Mesenteric fat pad (tissue), 1 donor: ENCODE measurements around the gene HABP4. TPM values are rescaled to one million over a fixed set of nuclear protein-coding genes. Genes with fewer than 3 reads are reported as not detected.
A peak's percentile ranks its signal among the peaks of the same experiment; 100 is the strongest.

Experiments used
- DNase-seq: peaks from one replicate; pipeline ENCODE4 v3.0.0-alpha.2; 2020; ENCODE audit warnings: low spot score
- long read RNA-seq: library from polyadenylated mRNA; unstranded; transcript quantifications from one replicate; pipeline ENCODE4 v2.0.0, GENCODE V29; 2020
- total RNA-seq: library from RNA; stranded (reverse); fragmentation: NEBNext Ultra II Directional; extraction: Animal tissue kit (Norgen Biotek cat#: 25700); gene quantifications from one replicate; pipeline ENCODE4 v1.2.1, GENCODE V29; 2021
- donor health status: DM: yes; HTN: yes; CAD: no.

Gene HABP4, protein sequence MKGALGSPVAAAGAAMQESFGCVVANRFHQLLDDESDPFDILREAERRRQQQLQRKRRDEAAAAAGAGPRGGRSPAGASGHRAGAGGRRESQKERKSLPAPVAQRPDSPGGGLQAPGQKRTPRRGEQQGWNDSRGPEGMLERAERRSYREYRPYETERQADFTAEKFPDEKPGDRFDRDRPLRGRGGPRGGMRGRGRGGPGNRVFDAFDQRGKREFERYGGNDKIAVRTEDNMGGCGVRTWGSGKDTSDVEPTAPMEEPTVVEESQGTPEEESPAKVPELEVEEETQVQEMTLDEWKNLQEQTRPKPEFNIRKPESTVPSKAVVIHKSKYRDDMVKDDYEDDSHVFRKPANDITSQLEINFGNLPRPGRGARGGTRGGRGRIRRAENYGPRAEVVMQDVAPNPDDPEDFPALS
- 20.7 TPM for total RNA-seq
- long read RNA-seq, partial matches to known transcripts = 4 of 5 reads
- long read RNA-seq, other reads (novel, unspliced or antisense) = 1 of 5 reads

DNA sequence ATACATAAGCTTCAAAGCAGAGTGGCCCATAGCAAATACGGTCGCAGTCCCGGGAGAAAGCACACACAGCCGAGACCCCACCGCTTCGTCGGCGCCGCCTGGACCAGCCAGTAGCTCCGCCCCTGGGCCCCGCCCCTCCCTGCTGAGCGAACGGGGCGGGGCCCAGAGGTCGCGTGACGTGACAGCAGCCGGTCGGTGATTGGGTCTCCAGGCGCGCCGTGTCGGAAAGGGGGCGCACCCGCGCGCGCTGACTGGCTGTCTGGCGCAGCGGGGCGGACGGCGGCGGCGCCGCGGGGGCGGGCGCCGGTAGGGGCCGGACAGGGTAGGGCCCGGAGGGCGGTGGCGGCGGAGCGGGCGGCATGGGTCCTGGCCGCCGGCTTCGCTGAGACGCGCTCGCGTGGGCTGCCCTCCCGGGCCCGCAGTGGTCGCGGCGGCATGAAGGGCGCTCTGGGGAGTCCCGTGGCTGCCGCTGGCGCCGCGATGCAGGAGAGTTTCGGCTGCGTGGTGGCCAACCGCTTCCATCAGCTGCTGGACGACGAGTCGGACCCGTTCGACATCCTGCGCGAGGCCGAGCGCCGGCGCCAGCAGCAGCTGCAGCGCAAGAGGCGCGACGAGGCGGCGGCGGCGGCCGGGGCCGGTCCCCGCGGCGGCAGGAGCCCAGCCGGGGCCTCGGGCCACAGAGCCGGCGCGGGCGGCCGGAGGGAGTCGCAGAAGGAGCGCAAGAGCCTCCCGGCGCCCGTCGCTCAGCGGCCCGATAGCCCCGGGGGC lies at the start of gene HABP4:
Gene HABP4, plus strand, starts transcription at position 325 of the 768 bp plus-strand sequence. Its CDS starts 111 bp downstream, at position 436.
- peak; percentile 99 for DNase-seq

DNA sequence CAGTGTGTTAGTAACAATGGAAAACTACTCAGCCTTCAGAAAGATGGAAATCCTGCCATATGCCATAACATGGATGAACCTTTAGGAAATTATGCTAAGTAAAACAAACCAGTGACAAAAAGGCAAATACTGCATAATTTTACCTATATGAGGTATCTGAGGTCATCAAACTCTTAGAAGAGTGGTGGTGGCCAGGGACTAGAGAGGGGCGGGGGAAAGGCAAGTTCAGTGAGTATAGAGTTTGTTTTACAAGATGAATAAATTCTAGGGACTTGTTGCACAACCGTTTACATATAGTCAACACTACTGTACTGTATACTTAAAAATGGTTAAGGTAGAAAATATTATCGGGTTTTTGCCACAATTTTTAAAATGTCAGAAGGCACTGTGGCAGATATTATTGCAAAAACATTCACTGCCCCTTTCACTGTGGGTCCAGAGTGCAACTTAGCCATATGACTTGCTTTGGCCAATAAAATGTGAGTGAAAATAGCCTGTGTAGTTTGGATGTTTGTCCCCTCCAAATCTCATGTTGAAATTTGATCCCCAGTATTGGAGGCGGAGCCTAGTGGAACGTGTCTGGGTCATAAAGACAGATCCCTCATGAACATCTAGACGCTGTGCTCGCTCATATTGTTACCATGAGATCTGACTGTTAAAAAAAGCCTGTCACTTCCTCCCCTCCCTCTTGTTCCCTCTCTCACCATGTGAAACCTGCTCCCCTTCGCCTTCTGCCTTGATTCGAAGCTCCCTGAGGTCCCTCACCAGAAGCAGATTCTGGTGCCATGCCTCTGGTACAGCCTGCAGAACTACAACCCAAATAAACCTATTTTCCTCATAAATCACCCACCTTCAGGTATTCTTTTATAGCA lies 41.3 kb upstream of the HABP4 start:
- DNase-seq = no peak

DNA sequence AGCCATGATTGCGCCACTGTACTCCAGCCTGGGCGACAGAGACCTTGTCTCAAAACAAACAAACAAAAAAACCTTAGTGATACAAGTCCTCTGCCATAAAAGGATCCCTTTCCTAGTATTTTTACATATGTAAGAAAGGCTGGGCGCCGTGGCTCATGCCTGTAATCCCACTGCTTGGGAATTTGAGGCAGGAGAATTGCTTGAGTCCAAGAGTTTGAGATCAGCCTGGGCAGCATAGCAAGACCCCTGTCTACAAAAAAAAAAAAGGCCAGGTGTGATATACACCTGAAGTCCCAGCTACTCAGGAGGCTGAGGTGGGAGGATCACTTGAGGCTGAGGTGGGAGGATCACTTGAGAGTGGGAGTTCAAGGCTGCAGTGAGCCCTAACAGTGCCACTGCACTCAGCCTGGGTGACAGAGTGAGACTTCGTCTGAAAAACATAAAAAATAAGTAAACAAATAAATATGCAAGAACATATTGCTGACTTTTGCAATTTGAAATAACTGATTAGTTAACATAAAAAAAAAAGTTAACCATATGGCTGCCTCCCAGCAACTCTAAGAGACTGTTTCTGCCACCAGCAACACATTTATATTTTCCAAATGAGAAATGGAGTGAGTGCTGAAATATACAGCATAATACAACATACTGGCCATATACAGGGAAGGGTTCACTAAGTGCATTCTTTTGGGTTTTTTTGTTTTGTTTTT lies 38.7 kb upstream of the HABP4 start:
- DNase-seq = no peak

DNA sequence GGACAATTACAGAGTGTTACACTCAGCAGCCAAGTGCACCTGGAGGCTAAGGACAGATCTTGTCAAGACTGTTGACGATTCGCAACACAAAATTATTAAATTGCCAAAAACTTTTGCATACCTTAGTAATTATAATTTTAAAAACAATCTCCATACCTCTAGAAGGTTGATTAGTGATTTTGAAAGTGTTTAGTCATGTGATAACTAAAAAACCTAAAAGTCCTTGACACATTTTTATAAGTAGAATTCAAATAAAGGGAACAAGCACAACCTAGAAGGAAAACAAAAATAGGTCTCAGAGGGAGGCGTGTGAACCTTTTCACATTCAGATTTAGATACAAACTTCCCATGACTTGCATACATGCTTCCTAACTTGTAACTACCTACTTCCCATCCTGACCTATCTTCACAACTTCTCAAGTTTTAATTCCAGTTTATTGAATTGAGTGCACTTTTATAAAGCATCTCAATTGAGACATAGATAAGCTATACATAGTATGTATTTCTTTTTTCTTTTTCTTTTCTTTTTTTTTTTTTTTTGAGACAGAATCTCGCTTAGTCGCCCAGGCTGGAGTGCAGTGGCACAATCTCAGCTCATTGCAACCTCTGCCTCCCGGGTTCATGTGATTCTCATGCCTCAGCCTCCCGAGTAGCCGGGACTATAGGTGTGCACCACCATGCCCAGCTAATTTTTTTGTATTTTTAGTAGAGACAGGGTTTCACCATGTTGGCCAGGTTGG lies 37.6 kb upstream of the HABP4 start:
- no peak for DNase-seq

DNA sequence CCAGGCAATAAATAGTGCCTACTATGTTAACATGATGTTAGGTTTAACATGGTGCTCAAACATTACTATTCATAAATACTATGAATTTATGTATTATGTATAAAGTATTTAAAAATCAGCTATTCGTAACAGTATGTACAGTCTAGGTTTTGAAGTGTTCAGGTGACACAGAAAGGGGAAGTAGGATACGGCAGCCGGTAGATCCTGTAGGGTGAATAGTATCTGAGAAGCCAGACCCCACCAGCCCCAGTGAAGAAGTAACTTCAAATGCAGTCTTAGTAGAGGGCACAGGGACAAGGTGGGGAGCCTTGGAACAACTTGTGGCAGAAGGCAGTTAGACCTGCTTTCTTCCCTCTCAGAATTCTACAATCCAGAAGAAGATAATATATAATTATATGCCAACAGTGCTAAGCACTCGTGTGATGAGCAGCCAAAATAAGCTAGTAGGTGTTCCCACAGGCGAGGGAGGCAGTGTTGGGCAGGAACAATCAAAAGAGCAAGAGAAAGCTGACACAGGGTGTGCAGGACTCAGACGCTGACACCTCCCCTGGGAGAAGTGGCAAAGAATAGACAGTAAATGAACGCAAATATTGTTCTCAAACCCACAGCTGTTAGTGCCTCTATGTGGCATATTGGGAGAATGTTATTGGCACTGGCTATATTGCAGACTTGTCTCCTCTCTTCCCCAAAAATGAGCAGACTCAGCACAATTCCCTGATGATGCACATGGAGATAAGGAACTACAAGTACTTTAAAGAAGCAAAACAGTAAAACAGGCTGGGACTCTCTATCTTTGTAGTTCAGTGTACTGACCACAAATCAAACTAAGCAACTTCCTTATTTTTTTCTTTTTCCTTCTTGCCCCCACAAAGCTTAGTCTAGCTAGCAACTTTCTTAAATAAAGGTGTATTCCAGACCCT lies 36.4 kb upstream of the HABP4 start:
- no peak for DNase-seq

DNA sequence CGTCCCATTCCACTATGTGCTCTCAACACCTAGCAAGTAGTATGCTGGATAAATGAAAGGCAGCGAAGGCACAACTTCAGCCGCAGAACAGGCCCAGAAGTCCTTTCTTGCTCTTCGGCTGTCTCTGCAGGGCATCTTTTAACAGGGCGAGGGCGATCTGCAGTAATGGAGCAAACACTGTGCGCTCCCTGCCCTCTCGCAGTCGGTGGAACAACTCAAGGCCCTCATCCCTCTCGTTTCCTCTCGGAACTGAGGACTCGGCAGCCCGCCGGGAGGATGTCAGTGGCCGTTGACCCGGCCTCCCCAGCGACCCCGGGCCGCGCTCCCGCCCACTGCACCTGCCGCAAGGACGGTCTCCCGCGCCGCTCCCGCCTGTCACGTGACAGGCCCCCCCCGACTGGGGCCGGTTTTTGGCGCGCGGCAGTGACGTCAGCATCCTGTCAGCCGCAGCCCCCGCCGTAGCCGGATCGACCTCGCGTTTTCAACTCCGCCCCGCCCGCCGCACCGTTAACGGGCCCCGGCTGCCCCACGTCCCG lies 32.9 kb upstream of the HABP4 start:
- peak; percentile 98 for DNase-seq

DNA sequence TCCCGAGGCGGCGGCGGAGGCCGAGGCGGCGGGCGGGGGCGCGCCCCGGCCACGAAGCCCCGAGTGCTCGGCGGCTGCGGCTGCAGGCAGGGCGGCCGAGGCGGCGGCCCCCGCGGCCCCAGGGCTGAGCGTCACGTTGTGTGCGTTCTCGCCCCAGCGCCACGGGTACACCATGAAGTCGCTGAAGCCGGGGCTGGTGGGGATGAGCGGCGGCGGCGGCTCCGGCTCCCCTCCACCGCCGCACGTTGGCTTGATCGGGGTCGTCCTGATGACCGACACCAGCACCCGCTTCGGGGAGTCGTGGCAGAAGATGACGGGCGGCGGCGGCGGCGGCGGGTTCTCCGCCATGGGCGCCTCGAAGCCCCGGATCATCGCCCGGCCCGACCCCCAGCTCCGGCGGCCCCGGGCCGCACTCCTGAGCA lies 32.3 kb upstream of the HABP4 start:
- DNase-seq = no peak

DNA sequence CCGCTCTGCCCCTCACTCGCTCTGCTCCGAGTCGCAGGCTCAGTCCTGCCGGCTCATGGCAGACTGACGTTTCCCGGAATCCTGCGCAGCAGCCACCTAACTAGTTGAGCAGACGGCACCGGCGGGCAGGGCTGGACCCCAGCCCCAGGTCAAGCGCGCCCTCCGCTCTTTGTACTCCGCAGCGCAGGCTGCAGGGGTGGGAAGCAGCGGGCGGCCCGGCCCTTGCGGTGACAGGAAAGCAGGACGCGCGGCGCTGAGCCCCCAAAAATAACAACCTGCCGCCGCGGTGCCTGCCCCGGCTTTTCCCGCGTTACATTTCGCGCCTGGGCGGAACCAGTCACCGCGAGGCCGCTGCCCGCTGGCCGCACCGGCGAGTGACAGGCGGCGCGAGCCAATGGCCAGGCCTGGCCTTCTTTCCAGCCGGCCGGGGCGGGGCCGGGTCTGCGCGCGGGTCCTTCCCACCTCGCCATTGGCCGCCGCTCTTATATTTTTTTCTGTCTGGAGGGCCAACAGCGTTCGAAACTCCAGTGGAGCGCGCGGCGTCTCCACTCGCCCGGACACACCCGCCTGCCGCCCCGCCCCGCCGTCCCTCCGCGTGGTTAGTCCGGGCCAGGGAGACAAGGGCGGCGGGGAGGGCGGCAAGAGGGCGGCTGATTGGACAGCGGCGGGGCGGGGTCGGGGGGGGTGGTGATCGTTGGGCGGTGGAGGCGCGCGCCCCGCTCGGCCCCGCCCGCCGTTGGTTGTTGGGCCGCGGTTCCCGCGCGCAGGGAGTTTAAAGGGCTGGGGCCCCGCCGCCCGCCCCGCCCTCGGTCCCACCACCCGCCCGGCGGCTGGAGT lies 31.7 kb upstream of the HABP4 start, which contains the start of gene ZNF367:
Gene ZNF367, minus strand, starts transcription at position 288 of the 837 bp plus-strand sequence. CDS start 338 bp downstream, outside the sequence.
- DNase-seq = peak; percentile 98

DNA sequence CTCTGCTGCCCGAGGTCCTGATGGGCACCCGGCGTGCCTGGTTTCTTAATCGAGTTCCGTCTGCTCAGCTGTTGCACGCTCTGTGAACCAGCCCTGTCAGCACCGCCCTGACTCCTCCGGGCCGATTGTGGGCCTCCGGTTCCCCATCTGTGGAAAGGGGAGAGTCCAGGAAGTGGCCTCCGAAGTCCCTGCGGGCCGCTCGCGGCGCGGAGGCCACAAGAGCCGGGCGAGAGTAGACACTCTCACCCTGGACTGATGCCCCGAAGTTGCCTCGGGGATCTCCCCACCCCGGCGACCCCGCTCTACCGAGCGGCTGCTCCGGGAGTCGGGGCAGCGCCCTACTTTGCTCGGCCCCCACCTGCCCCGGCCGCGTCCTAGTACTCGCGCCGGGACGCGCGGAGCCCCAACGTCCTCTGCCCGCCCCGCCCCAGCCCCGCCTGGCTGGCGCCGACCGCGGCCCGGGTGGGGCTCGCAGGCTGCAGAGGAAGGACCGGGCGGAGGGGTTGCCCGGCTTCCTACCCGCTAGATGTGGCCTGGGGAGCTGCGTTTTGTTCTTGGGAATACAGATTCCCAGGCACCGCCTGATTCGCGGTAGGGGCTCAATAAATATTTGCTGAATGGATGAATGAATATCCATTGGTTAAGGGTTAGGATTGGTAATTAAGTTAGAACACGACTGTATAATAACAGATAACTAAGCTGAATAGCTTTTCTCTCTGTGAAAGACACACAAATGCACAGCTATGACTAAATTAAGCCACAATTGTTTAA lies 30.9 kb upstream of the HABP4 start:
- DNase-seq = peak; percentile 91

DNA sequence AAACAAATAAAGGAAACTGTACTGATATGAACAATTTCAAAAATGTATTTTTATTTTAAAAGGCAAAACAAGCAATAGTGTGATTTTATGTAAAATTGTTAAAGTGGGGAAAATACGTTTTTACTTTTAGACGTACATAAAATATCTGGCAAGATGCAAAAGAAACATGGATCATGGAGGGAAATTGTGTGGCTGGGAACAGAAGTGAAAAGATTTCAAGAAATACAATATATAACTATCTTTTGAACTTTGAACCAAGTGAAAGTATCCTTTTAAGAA lies 30.3 kb upstream of the HABP4 start:
- DNase-seq = no peak

DNA sequence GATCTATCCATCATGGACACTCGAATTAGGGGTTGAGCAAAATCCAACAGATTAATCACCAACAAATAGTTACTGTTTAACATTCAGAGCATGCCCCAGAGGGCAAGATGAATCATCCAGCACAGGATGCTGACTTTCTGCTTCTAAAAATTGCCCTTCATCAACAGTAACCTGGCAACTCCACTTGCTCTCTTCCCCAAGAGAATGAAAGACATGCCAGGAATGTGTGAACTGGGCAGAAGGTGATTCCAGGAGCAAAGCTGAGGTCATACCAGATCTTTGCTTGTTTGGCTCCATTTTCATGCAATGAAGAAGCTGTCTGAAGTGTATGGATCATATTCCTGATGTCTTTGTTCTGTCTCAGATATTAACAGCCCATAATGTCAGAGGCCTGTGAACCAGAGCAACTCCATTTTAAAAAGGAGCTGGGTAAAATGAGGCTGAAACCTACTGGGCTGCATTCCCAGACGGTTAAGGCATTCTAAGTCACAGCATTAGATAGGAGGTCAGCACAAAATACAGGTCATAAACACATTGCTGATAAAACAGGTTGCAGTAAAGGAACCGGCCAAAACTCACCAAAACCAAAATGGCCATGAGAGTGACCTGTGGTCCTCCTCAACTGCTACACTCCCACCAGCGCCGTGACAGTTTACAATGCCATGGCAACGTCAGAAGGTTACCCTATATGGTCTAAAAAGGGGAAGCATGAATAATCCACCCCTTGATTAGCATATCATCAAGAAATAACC lies 29.3 kb upstream of the HABP4 start:
- no peak for DNase-seq

DNA sequence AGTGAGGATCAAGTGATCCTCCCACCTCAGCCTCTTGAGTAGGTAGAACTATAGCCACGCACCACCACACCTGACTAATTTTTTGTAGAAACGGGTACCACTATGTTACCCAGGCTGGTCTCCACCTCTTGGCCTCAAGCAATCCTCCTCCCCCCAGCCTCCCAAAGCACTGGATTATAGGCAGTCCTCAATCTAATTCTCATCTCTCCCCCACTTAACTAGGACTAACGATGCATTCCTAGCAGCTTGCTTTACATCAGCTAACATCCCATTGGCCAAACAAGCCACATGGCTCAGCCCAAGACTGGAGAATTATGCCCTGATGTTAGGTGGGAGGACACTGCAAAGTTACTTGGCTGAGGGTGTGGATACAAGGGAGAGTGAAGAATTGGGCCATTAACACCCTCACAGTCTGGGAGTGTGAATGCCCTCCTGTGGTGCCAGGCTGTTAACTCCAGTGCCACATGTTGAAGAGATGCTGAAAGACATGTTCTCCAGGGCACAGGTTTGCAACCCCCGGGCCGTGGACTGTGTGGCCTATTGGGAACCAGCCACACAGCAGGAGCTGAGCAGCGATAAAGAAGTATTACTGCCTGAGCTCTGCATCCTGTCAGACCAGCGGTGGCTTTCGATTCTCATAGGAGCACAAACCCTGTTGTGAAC lies 26.5 kb upstream of the HABP4 start:
- DNase-seq = no peak

DNA sequence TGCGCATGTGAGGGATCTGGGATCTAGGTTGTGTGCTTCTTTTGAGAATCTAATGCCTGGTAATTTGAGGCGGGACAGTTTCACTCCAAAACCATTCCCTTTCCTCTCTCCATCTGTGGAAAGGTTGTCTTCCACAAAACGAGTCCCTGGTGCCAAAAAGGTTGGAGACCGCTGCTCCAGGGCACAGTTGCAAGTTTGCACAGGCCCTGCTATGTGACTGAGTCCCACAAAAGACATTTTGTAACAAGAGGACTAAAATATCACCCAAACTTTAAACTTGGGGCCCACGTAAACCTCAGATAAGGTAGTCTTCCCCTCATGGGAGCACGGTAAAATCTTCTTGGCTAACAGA lies 26.0 kb upstream of the HABP4 start:
- DNase-seq = no peak

DNA sequence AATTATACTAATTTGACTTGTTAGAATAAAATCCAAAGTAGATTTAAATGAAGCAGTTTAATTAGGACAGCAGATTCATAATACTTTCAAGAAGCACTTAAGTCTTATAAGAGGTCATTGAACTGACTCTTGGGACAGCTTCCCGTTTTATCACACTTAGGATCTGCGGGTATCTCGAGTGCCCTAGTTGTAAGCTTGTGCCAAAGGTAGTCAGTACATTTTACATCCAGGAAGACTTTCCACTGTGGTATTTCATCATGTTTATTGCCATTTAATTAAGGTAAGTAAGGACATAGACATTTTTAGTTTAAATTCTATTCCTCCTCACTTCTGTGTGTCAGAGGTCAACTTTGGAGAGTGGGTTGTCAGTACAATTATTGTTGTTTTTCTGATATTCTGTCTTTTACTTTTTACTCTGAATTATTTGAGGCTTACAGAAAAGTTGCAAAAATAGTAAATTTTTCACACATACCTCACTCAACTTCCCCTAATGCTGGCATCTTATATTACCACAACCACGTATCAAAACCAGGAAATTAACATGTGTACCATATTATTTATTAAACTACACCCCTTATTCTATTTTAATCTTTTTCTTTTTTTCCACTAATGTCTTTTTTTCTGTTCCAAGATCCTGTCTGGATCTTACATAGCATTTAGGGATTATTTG lies 24.3 kb upstream of the HABP4 start:
- DNase-seq = no peak

DNA sequence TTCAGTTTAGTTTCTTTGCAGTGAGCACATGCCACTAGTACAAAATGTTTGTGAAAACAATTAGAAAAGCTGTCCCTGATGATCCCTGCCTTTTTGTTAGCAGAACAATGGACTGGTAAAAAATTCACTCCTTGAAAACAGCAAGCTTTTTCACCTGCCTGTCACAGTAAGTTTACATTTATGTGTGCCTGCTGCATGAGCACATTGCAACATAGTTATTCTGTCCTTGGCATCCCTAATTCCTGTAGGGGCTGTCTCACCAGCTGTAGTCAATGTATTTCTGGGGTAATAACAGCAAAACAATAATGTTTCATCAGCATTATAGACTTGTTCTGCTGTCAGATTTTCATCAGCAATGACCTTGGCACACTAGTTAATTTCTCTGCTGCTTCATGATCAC lies 20.2 kb upstream of the HABP4 start:
- no peak for DNase-seq
